Colon (tissue), 2 donors: ENCODE data around the gene NDUFA1.
"Not testable (repeated sequence)": the region's sequence is repeated elsewhere in the genome, so short reads cannot be mapped to it uniquely, and the experiment has no call there.

ENCODE experiments used
- FAIRE-seq: peaks from 2 replicates; lab custom pipeline; 2012; peaks lifted over from hg19 to GRCh38; lab: Jason Lieb, UNC
- donor health status: control.
- donor health status: control.

NDUFA1 gene

DNA sequence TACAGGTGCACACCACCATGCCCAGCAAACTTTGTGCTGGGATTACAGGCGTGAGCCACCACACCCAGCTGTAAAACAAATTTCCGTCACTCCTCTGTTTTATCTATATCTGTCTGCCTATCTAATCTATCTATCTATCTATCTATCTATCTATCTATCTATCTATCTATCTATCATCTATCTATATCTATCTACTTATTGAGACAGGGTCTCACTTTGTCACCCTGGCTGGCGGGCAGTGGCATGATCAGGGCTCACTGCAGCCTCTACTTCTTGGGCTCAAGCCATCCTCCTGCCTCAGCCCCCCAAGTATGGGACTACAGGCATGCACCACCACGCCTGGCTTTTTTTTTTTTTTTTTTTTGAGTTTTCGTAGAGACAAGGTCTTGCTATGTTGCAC, 44.7 kb downstream of the NDUFA1 start:
- FAIRE-seq: no peak

DNA sequence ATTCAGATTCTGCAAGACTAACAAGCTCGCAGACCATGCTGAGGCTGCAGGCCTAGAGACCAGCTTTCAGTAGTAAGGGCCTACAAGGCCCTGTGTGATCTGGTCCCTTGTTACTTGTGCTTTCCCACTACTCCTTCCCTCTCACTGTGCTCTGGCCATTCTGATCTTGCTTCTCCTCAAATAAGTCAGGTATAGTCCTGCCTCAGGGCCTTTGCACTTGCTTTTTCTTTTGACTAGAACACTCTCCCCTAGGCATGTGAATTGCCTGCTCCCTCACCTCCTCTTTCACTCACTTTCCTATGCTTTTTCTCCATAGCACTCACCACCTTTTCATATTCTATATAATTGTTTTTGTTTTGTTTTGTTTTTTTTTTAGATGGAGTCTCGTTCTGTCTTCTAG, 46.2 kb downstream of the NDUFA1 start:
- no peak for FAIRE-seq

DNA sequence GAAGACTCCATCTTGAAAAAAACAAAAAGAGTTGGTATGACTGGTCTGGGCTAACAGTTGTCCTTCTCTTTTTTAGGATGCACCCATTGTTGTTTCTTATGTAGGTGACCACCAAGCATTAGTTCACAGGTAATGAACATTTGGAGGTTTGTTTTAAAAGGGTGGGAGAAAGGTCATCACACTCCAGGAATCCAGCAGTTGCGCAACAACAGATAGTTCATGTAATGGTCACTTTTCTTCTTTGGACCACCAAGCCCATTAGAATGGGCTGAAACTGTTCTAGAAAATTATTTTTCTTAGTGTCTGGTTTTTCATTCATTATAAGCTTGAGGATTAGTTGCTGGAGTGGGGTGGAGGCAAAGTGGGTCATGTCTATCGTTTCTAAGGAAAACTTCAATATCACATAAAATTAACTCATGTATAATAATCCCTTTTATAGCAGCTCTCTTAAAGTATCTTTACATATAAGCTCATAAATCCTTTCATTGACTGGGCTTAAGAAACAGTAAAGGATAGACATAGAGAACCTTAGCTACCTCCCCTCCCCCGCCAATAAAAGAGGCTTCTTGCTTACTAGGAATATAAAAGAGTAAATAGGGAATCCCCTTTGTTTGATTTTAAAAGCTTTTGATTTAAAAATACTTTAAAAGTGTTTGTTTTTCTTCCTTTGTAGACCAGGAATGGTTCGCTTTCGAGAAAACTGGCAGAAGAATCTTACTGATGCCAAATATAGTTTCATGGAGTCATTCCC, 48.4 kb downstream of the NDUFA1 start:
- FAIRE-seq: no peak

GRCh38 chrX:119922391-119922790, 50.8 kb downstream of the NDUFA1 start:
- not testable (repeated sequence) for FAIRE-seq
